Adipose tissue (tissue), 3 donors: ENCODE results near the gene MBD4. TPM values are rescaled to one million over a fixed set of nuclear protein-coding genes. Genes with fewer than 3 reads are reported as not detected.
"Not testable (repeated sequence)": the region's sequence is repeated elsewhere in the genome, so short reads cannot be mapped to it uniquely, and the experiment has no call there.

Source experiments
- H3K27ac ChIP-seq: one replicate; pipeline ENCODE4 v1.5.1; 2013; ENCODE audit warnings: low read depth, low read length
- WGBS, 3 donors: extraction: QIAGEN DNeasy Blood & Tissue Kit; methylation state at CpG; one replicate each; pipeline ENCODE4 v1.1.7; 2013; 5-methylcytosine and 5-hydroxymethylcytosine counted together
- polyA plus RNA-seq, 3 donors: library from polyadenylated mRNA; stranded (reverse); fragments of 200-250 nt; gene quantifications; one replicate each; pipeline ENCODE4 v1.2.3, GENCODE V29; 2013
- donor health status: healthy with polysubstance abuse.
- donor health status: Bipolar disorder and iron deficiency.
- donor health status: healthy.

Gene MBD4
- 10 to 100 TPM; 14.3 to 19.0 (median 16.8) TPM for polyA plus RNA-seq

DNA sequence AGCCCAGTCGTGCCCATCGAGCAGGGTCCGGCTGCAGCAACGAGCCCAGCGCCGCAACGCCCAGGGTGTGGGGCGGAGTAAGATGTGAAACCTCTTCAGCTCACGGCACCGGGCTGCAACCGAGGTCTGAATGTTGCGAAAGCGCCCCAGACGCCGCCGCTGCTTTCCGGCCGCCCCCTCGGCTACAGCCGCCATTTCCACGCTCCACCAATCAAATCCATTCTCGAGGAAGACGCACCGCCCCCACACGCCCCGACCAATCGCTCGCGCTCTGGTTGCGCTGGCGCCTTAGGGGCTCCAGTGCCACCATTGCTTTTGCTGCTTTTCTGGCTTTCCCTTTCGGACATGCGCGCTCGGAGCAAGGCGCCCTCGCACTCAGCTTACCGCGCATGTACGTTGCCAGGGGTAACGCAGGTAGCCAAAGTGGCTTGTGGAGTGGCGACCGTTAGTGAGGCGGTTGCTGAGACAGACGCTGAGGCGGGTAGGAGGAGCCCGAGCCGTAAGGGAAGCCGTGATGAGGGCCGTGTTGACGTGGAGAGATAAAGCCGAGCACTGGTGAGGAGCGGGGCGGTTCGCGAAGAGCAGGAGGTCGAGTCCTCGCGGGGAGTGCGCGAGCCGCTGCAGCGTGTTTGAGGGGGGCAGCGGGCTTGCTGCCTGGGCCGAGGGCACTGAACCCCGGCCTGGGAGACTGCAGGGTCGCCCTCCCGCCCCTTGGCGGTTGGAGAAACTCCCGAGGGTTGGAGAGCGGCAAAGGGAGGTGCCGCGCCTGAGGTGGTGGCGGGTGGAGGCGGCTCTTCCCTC, at the start of gene MBD4, which contains the start of gene IFT122:
MBD4 (minus strand) TSS at position 132 of the 801 bp plus-strand sequence; CDS start at position 17, 115 bp downstream.
IFT122 (plus strand) TSS at position 408 of the 801 bp plus-strand sequence; CDS start at position 515, 107 bp downstream.
- WGBS, 3 donors = 0 to 1% (median 0%) methylated on average over 69 to 75 of the region's 75 CpGs
- H3K27ac ChIP-seq = peak within 1 kb of the TSS; percentile 1

DNA sequence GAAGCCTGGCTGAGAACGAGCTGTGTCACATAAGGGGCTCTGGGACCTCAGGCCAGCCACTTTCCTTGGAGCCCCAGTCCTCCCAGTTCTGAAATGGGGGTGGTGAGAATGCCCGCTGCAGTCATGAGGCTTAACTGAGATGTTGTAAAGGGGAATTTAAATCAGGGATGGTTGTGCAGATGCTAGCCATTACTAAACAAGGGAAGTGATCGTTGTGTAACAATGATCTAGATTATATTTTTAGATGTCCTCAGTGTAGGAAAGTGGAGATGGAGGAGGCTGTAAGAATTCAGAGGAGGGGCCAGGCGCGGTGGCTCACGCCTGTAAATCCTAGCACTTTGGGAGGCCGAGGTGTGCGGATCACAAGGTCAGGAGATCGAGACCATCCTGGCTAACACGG, 49.5 kb upstream of the MBD4 start:
- not testable (repeated sequence) for H3K27ac ChIP-seq
- 77 to 89% (median 79%) methylated on average over 9 to 10 of the region's 10 CpGs for WGBS, 3 donors

DNA sequence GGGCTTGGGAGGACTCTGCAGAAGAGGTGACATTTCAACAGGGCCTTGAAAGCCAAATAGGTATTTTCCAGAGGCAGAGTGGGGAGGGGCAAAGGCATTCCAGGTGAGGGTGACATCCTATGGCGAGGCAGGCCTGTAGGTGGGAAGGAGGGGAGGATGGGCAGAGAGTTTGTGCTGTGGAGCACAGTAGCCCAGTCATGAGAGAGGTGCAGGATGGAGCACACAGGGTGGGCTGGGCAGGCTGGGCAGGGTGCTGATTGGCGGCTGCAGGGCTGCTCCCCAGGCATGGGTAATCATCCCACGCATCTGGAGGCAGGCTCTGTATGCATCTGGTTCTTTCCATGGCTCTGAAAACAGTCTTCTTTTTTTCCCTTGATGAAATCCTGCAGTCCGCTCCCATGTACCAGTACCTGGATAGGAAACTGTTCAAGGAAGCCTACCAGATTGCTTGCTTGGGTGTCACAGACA, 48.2 kb upstream of the MBD4 start:
- H3K27ac ChIP-seq = not testable (repeated sequence)
- WGBS, 3 donors = 87 to 93% (median 92%) methylated on average over 4 of the region's 4 CpGs

DNA sequence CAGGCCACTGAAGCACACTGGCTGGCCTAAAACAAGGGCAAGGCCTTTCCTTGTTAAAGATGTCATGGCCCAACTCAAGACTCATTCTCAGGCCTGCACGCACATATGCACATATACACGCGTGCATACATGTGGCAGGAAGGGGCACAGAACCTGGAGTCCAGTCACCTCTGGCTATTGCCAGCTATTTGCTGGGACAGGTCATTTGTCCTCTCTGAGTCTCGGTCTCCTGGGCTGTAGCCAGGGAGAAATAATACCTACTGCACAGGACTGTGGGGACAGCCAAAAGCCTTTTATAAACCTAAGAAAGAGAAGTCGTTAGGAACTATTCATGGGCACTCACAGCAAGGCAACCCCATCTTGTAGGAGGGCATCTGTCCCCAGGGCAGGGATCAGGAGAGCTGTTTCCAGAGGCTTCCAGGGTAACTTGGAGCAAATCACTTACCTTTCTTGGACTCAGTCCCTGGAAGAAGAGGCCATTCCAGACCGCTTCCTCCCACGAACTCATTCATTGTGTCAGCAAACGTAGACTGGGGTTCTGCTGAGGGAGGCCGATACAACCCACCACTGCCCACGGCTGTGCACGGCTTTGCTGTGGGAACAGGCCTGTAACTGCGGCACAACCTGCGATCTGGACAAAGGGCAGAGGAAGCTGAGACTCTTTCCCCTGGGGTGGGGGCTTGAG, 47.6 kb upstream of the MBD4 start:
- 87 to 91% (median 87%) methylated on average over 13 of the region's 13 CpGs for WGBS, 3 donors
- no peak overlapping the region for H3K27ac ChIP-seq

DNA sequence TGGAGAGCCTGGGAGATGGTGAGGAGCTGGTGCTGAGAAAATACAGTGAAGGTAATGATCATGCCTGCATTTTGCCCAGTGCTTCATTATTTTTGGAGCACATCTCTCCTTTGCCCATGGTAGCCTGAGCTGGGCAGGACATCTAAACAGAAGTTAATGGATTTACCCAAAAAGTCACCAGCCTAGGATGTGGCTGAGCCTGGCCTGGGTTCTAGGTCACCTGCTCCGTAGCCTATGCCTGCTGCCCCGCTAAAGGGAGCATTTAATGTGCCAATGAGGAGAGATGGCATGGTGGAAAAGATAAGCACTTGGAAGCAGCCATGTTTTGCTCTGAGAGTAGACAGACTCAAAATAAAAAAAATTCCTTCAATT, 46.9 kb upstream of the MBD4 start:
- no peak overlapping the region for H3K27ac ChIP-seq
- WGBS, 3 donors = 92 to 100% (median 93%) methylated on average over 2 of the region's 2 CpGs

DNA sequence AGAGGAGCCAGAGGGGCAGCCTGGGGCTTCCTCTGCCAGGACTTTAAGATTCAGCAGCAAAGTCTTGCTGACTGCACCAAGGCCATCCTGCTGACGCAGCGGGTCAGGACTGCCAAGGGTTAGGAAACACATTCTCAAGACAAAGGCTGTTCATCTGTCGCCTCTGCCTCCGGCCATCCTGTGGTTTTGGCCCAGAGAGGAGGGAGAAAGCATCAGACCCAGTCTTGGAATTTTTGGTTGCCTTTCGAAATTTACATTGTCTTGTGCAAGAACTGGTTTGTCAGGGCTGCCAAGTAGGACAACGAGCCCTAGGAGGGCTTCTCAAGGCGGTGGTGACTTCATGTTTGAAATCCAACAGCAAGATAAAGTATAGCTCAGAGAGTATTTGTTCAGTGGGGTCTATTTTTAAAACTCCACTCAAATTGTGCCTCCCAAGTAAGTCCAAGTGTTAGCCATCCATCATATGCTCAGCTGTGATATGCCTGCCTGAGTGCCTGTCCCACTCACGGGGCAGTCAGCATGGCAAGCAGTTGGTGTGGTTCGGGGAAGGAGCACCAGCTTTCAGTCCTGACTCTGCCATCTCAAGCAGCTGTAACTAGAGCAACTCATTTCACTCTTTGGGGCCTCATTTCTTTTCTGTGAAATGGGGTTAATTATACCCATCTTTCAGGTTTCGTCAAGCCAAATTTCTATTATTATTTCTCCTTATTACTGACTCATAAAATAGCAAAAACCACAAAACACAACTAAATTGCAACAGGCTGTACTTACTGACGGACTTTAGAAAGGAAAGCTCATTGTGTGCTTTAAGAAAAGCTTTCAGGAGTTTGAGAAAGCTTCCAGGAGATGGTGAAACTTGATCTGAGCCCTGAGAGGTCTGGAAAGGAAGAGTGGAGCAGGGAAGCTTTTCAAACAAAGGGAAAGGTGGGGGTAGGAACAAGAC, 46.2 kb upstream of the MBD4 start:
- peak overlapping the region; percentile 32 for H3K27ac ChIP-seq
- 41 to 74% (median 49%) methylated on average over 11 of the region's 11 CpGs for whole genome bisulfite sequencing, 3 donors

DNA sequence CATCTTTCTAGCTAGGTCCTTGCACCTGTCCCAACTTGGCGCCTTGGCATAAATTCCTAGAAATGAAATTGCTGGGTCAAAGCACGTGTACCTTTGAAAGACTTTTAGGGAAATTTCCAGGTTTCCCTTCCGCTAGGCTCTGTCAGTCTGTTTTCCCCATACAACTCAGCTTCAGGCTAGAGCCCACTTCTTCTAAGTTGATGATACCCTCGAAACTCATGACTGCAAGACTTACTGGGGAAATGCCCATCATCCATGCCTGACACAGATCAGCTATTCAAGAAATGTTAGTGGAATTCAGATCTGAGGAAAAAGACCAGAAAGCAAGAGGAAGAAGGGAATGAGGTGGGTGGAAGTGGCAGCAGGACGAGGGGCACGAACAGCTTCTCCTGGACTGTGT, 45.4 kb upstream of the MBD4 start:
- WGBS, 3 donors = 86 to 94% (median 88%) methylated on average over 6 of the region's 6 CpGs
- not testable (repeated sequence) for H3K27ac ChIP-seq

DNA sequence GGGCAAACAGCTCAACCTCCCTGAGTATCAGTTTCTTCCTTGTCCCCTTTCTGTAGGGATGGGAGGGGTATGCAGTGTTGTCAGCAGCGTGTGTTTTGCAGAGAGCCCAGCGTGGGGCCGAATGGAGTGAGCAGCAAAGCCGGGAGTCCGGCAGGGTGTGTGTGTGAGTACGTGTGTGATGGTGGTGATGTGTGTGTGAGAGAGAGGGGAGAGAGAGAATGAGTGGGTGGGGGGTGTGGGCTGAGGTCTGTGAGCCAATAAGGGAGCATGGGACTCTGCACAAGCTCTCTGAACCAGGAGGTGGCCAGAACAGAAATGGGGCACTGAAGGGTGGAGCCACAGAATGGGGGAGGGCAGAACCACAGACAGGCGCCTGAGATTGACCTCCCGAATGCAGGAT, 44.1 kb upstream of the MBD4 start:
- 87 to 92% (median 90%) methylated on average over 8 of the region's 8 CpGs for WGBS, 3 donors
- H3K27ac ChIP-seq = no peak overlapping the region

DNA sequence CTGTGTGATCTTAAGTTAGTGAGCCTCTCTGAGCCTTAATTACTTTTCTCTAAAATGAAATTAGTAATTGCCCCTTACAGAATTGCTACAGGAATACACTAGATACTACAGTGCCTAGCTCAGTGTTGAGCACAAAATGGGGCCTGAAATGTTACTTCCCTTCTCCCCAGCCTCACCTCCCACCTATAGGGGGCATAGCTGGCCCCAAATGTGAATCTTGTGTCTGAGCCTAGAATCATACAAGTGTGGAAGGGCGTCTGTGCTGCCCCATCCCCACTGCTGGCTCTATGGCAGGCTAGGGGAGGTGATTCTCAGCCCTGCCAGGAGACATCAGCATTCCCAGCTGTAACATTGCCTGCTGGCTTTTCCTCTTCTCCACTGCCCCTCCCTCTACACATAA, 43.0 kb upstream of the MBD4 start:
- H3K27ac ChIP-seq = no peak overlapping the region
- 71 to 94% (median 86%) methylated on average over 1 of the region's 1 CpG for whole genome bisulfite sequencing, 3 donors

DNA sequence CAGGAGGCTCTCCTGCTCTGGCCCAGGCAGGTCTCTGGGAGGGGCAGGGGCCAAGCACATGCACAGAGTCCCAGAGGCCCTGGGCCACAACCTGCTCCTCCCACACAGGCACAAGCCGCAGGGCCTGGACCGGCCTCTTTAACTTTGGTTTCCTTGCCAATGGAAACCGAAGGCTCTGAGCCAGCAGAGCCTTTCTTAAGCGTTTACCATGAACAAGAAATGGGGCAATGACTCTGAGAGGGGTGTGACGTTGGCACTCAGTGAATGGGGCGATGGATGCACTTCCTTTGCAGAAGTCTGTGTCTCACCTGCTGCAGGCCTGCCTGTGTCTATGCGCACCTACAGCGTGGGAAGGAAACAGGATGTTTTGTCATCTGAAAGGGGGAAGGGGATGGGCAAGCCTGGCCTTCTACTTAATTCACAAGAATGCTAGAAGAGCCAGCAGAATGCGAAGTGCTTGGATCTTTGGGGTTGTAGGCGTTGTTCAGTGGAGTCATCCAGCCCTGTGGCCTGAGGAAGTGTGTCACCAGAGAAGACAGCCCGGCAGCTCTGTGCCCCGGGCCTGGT, 42.1 kb upstream of the MBD4 start:
- no peak overlapping the region for H3K27ac ChIP-seq
- 38 to 71% (median 39%) methylated on average over 12 of the region's 12 CpGs for WGBS, 3 donors

DNA sequence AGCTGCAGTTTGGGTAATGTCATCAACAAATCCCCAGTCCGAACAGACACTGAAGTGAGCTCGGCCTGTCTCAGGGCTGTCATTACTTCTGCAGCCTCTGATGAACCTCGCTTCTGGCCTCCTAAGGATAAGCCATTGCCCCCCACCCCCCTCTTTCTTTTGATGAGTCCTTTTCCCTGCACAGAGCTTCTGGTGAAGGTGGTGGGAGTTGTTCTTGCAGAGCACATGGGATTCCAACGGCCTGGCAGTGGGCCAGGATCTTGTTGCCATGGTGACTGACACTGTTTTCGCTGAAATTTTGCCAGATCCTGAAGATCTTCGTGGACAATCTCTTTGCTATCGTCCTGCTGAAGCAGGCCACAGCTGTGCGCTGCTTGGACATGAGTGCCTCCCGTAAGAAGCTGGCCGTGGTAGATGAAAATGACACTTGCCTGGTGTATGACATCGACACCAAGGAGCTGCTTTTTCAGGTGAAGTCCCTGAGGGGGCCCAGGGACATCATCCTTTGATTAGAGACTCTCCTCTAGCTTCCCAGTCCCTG, 41.5 kb upstream of the MBD4 start:
- H3K27ac ChIP-seq = not testable (repeated sequence)
- WGBS, 3 donors = 54 to 60% (median 60%) methylated on average over 6 to 7 of the region's 11 CpGs

DNA sequence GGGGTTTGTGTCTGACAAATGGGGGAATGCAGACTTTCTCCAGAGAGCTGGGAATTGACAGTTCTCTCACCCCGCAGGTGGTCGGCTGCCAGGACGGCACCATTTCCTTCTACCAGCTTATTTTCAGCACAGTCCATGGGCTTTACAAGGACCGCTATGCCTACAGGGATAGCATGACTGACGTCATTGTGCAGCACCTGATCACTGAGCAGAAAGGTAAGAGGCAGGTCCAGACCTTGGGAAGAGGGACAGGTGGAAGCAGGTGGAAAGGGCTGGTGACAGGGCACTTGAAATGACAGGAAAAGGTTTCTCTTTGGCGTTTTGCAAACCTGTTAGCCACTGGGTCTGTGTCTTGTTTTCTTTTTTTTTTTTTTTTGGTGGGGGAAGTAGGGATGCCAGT, 36.8 kb upstream of the MBD4 start:
- H3K27ac ChIP-seq = no peak overlapping the region
- WGBS, 3 donors = 57 to 94% (median 93%) methylated on average over 6 of the region's 6 CpGs

DNA sequence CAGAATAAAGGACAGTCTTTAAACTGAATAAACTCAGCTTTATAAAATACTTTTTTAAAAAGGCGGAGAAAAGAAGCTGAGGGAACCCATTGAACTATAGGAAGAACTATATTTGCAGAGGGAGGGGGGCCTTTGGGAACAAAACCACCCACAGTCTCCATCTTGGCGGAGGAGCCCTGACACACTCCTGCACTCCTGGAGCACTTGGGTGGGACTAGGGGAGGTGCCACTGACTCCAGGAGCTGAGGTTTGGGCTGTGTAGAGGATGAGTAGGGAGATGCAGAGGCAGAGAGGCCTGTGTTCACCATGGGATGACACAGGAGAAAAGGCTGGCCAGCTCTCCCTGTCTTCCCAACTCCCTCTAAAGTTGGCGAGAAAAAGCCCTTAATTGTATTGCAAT, 36.1 kb upstream of the MBD4 start:
- H3K27ac ChIP-seq = no peak overlapping the region
- WGBS, 3 donors = 95 to 100% (median 96%) methylated on average over 3 of the region's 3 CpGs

DNA sequence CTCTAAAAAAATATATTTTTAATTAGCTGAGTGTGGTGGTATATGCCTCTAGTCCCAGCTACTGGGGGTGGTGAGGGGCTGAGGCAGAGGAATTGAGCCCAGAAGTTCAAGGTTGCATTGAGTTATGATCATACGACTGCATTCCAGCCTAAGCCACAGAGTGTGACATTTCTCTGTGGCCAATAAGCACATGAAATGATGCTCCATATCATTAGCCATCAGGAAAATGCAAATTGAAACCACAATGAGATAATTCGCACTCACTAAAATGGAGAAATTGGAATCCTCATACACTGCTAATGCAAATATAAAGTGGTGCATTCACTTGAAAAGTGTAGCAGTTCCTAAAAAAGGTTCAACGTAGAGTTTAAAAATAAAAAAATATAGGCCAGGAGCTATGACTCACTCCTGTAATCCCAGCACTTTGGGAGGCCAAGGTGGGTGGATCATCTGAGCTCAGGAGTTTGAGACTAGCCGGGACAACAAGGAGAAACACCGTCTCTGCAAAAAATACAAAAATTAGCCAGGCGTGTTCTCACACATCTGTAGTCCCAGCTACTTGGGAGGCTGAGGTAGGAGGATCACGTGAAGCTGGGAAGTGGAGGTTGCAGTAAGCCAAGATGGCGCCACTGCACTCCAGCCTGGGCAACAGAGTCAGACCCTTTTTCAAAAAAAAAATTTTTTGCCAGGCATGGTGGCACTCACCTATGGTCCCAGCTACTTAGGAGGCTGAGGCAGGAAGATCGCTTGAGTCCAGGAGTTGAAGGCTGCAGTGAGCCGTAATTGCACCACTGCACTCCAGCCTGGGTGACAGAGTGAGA, 35.4 kb upstream of the MBD4 start:
- H3K27ac ChIP-seq = no peak overlapping the region
- 95% methylated on average over 10 of the region's 10 CpGs for WGBS, 3 donors

DNA sequence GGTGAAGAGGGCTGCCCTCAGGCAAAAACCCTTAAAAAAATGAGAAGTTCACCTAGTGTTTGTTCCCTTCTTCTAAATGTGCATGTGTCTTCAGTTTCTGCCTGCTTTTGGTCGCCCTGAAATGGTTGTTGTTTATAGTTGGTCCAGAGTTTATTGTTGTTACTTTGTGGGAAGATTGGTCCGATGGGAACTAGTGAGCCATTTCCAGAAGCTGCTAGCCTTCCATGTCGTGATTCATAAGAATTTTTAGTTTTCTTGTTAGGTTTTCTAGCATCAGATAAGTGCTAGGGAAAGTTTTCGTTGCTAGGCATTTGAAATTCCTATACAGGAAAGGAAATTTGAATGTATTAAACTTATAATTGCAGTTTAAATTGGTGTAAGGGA, 34.0 kb upstream of the MBD4 start:
- no peak overlapping the region for H3K27ac ChIP-seq
- 85 to 92% (median 89%) methylated on average over 4 of the region's 4 CpGs for WGBS, 3 donors

DNA sequence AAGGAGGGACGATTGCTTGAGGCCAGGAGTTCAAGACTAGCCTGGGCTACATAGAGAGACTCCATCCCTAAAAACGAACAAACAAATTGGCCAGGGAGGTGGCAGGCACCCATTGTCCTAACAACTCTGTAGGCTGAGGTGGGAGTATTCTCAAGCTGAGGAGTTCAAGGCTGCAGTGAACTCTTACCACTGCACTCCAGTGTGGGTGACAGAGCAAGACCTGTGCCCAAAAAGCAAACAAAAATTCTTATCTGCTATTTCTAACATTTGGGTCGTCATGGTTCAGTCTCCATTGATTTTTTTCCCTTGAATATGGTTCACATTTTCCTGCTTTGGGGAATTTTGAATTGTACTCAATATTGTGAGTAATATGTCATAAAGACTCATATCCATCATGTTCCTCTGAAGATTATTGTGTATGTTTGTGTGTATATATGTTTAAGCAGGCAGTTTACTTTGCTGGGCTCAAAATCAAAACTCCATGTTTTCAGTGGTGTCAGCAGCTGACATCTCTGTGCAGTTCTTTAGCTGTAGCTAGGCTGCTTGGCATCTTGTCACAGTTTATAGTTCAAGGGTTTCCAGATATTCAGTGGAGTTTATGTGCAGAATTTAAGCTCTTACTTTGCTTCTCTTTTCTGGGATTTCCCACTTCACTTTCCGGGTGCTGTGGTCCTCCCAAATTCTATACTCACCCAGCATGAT, 33.5 kb upstream of the MBD4 start:
- WGBS, 3 donors = 69 to 89% (median 89%) methylated on average over 4 of the region's 4 CpGs
- H3K27ac ChIP-seq = no peak overlapping the region

DNA sequence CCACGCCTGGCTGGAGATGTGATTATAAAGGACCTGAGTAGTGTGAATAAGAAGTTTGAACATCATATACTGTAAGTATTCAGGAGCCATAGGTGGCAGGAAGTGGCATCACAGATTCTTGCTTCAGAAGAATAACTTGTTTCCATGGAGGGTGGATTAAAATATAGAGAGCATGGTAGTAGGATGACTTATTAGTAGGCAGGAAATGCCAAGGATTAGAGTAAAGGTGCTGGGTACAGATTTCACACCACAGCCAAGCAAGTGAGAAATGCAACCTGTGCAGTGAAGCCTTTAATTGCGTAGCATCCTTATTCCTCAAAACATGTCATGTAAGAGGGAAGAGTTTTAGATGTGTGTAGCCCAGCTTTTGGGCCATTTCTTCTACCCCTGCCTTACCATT, 31.1 kb upstream of the MBD4 start:
- no peak overlapping the region for H3K27ac ChIP-seq
- 96 to 97% (median 96%) methylated on average over 2 of the region's 2 CpGs for WGBS, 3 donors
